Activated CD4-positive, alpha-beta T cell treated with anti-CD3 and anti-CD28 coated beads, Interleukin-2, amount 50 U/mL, for 4 hours (primary cell): Measurements from ENCODE around the gene PDXP.

Source experiments
- DNase-seq, 2 experiments: peaks; one replicate each; pipeline ENCODE4 v3.0.0-alpha.2; 2020

The PDXP gene

DNA sequence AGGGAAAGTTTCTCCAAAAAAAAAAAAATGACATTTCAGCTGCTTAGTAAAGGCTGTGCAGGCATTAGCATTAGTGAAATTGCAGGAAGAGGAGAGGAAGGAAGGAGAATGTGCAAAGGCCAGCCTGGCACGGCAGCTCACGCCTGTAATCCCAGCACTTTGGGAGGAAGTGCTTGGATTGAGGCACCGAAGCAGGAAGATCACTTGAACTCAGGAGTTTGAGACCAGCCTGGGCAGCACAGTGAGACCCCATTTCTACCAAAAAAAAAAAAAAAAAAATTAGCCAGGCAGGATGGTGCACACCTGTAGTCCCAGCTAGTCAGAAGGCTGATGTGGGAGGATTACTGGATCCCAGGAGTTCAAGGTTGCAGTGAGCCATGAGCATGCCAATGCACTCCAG, 46.1 kb downstream of the PDXP start:
- DNase-seq, result no peak

DNA sequence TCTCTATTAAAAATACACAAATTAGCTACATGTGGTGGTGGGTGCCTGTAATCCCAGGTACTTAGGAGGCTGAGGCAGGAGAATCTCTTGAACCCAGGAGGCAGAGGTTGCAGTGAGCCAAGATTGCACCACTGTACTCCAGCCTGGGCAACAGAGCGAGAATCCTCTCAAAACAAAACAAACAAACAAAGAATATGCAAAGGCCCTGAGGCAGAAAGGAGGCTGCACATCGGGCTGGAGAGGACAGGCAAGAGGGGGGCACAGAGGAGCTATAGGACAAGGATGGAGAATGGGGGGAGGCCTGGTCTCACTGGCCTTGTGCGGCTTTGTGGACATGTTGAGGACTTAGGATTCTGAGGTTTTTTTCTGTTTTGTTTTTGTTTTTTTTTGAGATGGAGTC, 46.7 kb downstream of the PDXP start:
- no peak for DNase-seq

DNA sequence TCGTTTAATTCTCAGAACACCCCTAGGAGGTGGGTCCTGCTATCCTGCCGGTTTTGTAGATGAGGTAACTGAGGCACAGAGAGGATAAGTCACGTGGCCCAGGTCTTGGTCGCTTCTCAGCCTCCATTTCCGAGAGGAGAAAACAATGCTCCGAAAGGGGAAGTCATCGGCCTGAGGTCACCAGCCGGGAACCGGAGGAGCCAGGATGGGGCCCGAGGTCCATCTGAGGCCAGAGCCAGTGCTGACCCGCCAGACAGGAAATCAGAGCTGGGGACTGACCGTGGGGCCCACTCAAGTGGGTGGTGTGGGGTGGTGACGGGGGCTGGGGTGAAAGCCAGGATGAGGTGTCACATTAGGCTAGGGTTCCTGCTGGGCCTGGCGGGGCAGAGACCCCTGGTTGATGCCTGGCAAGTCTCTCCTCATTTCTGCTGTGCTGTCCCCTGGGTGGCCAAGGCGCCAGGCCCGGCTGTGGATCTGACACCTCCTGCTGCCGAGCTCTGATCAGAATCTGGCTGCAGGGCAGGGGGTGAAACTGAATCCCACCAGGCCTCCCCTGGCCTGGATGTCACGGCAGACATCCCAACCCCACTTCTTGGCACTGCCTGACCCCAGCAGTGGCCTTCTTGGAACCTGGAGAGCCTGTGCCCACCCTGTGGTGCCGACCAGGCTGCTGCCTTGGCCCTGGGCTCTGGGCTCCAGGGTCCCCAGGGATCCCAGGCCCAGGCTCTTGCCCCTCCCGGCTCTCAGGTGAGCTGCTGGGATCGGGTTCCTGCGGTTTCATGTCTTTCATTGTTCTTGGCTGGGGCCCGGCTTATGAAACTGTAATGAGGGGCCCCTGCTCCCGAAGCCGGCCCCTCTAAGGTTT, 50.3 kb downstream of the PDXP start:
- DNase-seq, result no peak

DNA sequence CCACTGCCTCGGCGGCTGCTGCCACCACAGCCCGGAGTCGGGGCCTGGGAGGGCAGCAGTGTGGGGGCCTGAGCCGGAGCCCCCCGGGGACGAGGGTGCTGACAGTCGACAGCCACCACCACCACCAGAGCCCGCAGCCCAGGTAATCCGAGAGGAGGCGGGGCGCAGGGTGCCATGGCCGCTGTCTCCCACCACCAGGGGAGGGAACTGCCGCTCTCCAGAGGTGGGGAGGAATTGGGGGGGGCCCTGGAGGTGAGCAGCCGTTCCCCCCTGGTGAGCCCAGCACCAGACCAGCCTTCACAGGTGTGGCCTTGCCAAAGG, 50.9 kb downstream of the PDXP start:
- no peak for DNase-seq

DNA sequence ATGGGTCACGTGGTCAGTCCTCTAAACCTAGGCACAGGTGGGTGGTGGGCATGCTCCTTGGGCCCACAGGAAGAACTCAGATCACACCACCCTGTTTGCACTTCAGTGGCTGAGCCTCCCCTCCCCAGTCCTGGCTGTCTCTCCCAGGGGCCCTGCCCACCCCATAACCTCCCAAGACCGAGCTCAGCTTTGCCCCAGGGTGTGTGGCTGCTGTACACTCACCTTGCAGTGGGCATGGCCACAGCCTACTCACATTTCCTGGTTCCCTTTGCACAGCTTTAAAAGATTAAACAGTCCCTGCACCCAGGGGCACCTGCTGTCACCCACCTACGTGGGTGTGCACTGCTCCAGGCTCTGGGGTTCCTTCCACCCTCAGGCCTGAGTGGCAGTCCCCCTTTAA, 52.2 kb downstream of the PDXP start:
- no peak for DNase-seq

DNA sequence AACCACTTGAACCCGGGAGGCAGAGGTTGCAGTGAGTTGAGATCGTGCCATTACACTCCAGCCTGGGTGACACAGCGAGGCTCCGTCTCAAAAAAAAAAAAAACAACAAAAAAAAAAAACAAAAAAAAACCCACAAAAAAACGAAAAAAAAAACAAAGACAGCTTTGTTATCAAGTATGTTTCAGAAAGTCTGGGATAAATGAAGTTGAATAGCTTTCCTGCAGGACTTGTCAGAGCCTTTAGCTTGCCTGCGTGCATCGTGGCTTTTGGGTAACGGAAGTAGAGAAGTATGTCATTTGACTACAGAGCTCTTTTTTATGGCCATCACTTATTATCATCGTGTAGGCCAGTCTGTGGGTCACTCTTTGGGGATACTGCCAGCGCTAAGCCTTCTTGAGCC, 53.0 kb downstream of the PDXP start:
- no peak for DNase-seq

DNA sequence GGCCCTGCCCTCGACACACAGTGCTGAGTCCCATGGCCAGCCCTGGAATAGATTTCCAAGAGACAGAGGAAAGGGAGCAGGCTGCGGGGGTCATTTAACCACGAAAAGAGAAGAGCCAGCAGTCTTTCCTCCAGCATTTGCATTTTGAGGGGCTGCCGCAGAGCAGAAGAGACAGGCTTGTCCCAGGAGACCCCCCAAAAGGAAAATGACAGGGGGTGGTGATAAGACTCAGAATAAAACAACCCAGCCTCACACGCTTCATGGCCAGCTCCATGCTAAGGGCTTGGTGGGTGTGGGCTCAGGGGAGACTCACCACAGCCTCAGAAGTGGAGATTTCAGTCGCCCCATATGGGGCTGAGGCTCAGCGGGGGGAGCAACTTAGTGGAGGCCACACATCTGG, 55.2 kb downstream of the PDXP start:
- no peak for DNase-seq

DNA sequence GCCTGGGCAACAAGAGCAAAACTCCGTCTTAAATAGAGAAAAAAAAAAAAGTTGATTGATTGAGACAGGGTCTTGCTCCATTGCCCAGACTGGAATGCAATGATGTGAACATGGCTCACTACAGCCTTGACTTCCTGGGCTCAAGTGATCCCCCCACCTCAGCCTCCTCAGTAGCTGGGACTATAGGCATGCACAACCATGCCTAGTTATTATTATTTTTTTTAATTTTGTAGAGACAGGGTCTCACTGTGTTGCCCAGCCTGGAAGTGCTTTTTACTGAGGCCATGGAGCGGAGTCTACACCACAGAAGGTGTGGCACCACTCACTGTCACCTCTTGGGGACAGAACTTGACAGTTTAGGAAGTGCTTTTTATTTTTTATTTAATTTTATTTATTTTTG, 56.1 kb downstream of the PDXP start:
- no peak for DNase-seq

DNA sequence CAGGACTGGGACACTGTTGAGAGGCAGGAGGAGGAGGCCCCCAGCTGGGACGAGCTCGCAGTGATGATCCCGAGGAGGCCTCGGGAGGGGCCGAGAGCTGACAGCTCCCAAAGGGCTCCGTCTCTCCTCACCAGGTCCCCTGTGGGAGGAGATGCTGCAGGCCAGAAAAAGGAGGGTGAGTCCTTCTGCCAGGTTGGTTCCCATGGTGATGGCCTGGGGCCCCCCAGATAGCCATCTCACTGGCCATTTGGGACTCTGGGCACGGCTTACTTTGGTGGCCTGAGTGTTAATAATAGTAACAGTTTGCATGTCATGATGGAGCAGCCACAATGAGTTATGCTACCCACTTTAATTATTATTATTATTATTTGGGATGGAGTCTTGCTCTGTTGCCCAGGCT, 57.2 kb downstream of the PDXP start:
- DNase-seq, result no peak
